Fibroblast of peridontal ligament (primary cell): ENCODE results near the gene SLC47A1.
"Not testable (repeated sequence)": the region's sequence is repeated elsewhere in the genome, so short reads cannot be mapped to it uniquely, and the experiment has no call there.

Source experiments
- DNase-seq: peaks from one replicate; pipeline ENCODE4 v3.0.0-alpha.2; 2010; ENCODE audit errors: extremely low read depth

The SLC47A1 gene

DNA sequence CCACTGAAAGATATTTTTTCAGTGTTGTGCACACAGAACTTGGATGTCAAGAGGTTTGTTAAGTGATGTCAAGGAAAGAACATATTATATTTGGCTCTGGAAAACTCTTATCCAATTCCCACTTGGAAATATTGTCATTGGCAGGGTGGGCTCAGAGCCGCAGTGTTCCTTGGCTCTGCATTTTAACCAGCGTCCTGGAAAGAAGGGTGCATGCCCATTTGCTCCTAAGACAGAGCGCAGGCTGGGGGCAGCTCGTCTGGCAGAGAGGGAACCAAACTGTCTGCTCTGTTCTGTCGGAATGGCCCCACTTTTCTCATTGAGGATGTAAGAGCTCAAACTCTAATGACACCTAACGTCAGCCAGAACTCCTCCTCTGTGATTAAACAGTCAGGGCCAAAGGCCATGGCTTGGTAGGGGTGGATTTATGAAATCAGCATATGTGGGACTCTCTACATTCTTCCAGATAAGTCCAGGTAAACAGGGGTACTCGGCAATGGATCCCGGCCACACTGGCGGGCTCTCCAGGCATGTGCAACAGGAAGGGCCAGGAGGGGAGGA, 18.0 kb downstream of the SLC47A1 start:
- DNase-seq, result no peak

DNA sequence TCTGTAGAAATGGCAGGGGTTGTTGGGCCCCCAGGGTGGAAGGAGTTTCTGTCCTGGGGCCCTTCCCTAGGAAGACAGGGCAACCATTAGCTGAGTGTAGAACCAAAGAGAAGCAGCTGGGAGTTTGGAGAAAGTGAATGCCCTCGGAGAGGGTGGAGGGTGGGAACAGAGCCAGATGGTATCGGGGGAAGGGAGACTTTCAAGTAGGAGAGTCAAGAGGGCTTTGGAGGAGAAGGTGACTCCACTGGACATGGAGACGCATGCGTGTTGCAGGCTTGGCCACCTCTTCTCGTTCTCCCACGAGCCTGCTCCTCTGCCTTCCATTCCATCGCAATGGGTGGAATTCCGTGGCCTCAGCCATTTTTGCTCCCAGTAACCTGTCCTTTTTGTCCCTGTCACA, 19.4 kb downstream of the SLC47A1 start:
- no peak for DNase-seq

DNA sequence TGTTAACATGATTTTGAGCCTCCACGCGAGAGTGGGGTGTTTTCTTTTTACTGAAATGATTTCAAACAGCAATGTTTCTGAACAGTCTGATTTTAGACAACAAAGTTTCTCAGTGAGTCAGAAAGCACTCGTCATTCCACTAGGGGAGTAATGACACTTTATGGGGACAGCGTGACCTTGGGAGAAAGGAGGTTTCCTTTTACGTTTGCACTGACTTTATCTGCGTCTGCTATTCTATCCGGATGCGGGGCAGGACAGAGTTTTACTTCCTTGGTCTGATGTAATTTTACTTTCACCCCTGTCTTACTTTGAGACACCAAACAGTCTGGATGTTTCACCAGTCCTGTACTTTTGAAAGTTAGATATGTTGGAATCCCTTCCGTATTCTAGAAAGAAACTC, 20.7 kb downstream of the SLC47A1 start:
- DNase-seq, result no peak

DNA sequence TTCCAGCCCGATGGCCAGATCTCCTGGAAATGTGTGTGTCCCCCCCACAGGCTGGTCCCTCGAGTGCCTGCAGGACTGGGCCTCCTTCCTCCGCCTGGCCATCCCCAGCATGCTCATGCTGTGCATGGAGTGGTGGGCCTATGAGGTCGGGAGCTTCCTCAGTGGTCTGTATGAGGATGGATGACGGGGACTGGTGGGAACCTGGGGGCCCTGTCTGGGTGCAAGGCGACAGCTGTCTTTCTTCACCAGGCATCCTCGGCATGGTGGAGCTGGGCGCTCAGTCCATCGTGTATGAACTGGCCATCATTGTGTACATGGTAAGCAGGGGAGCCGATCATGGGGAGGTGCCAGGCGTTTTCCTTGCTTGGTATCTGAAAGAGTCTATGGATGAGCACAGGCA, 22.1 kb downstream of the SLC47A1 start:
- no peak for DNase-seq

DNA sequence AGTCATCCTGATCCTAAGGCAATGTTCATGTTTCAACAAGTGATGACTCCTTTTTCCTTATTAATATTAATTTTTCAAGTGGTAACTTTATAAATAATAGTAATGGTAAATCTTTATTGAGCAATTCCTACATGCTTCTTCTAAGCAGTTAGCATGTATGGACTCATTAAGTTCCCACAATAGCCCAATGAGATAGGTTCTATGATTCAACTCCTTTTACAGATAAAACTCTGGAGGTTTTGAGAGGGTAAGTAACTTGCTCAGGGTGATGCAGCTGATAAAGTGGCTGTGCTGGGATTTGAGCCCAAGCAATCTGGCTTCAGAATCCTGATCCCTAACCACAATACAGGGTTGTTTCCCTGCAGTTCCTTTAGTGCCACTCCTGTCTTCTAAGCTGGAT, 25.3 kb downstream of the SLC47A1 start:
- no peak for DNase-seq

DNA sequence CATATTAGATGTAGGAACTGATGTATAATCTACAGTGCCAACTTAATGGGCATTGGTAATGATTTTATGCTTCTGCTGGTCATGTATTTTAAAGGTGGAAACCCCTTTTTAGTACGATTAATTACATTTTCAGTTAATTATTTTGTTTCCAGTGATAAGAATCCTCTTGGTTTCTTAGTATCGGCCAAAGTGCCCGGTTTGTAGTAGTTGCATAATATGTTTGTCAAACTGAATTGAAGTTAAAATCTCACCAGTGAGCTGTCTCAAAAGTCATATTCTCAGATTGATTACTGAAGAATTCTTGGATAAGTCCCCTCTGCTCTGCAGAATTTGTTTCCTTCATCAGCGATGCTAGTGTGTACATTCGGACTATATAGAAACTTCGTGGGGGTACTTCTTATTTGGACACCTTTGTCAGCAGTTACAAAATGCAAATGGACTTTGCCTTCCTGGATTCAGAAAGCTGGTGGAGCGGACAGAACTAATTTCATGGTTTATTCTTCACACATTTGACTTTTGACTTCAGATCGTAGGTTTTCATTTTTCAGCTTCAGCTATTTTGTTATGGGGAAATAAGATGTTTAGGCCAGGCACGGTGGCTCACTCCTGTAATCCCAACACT, 28.2 kb downstream of the SLC47A1 start:
- no peak for DNase-seq

DNA sequence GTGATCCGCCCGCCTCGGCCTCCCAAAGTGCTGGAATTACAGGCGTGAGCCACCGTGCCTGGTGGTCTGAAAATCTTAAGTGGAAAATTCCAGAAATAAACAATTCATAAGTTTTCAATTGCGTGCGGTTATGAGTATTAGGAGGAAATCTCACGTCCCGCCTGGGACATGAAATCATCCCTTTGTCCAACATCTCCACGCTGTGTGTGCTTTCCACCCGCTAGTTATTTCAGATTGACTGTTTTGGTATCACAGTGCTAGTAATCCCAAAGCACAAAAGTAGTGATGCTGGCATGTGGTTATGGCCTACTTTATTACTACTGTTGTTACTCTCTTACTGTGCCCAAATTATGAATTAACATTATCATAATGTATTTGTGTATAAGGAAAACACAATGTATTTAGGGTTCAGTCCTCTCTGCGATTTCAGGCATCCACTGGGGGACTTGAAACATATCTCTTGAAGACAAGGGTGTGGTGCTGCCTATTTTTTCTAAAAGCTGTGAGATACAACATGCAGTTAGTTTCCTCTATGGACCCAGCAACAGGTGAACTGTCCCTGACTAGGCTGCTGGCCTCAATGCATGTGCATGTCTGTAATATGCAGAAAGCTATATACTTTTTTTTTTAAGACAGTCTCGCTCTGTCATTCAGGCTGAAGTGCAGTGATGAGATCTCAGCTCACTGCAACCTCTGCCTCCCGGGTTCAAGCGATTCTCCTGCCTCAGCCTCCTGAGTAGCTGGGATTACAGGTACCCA, 32.3 kb downstream of the SLC47A1 start:
- no peak for DNase-seq

DNA sequence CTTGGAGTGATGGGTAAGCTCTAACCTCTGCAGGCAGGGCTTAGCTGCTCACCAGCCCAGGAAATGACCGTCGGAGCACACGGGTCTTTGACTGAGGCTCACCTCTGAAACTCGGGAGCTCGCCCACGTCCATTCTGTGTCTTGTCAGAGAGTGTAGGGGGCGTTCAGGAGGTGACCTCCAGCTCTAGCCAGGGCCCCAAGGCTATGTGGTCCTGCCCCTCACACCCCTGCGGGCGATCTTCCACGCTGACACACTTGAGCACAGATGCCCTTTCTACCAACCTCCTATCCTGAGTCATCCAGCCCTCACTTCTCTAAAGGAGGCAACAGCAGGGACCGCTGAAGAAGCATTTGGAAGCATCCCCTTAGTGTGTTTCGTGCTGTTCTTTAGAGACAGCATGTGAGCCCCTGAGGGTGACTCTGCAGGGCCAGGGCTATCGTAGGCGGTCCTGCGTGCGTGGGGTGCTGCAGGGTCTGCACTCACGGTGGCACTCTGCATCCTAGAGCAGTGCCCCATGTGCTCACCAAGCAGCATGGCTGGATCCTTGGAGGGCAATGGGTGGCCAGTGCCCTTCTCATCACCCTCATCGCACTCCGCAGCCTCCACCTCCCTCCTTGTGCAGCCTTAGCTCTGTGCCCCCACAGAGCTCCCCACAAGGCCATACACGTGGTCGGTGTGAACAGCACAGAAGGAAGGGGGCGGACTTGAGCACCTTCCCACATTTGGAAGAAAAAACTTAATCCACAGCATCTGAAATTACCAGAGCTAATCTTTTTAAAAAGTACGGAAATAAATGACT, 33.8 kb downstream of the SLC47A1 start:
- DNase-seq, result no peak

DNA sequence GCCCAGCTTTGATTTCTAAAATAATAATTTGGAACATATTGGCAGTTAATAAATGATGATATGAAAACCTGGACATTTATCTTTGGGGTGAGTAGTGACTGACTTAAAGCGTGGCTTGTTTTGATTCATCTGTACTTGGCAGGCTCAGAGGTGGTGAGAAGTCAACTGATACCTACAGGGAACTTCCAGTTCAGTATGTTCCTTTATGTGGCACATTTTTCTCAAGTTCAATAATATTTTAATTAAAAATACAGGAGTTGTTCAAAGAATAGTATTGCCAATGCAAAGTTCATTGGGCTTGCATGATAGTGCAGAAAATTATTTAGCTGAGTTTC, 34.3 kb downstream of the SLC47A1 start:
- DNase-seq, result no peak

DNA sequence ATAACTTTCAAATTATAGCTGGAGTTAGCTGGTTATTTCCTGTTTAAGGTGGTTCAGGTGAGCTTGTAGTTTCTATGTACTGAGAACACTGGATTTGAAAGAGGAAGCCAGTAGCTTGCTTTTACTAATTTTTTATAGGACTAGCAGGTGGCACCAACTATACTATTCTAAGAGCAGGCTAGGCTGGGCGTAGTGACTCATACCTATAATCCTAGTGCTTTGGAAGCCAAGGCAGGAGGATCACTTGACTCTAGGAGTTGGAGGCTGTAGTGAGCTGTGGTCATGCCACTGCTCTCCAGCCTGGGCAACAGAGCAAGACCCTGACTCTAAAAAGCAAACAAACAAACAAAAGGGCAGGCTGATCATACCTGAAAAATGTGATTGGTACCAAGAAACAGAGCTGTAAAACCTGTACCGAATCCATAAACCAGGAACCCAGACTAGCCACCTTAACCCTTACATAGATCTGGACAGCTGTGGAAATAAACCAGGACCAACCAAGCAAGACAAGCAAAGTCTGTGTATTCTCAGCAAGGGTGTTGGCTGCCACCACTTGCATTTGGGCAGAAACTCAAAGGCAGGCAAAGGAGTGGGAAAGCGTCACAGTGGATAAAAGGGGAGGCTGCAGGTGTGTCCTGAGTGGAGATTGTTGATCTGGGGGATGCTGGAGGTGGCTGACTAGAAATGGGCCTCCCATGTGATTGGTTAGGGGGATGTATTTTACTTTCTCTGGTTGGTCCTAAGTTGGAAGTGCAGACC, 36.3 kb downstream of the SLC47A1 start:
- DNase-seq, result no peak

DNA sequence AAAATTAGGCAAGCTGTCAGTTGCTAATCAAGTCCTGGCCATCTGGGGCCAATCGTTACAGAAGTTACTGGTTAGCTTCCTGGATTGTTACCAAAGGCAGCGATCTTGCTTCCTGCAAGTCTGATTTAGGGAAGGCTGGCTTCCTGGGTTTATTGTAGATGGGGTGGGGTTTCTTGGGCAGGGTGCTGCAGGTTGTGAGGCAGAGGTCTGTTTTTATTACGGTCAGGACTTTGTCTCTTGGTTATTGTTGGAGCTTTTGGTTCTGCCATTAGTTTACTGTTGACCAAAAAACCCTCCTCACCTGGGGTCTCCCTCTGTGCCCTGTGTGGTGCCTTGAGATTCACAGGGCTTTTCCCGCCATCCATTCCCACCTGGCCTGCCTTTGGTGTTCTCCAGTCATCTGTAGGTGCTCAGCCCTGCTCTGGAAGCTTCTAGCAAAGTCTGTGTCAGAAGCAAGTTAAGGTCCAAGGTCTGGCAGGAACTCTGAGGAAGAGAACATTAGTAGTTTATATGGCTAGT, 36.9 kb downstream of the SLC47A1 start:
- DNase-seq, result no peak

DNA sequence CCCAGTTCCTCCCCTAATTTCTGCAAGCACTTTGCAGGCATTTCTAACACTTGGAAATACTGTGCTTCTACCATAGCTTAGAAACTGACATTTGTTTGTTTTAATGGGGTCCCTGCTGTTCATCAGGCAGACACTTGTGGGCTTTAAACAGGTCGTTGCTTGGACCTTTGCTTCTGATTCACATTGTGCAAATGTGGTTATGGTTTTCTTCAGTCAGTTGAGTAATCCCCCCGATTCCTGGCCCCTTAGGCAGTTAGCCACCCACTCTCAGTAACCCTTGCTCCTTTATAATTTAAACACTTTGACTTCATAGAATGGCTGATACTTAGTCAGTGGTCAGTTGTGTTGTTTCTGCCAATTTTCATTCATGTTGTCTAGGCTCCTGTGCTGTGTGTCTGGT, 39.4 kb downstream of the SLC47A1 start:
- DNase-seq, result no peak

DNA sequence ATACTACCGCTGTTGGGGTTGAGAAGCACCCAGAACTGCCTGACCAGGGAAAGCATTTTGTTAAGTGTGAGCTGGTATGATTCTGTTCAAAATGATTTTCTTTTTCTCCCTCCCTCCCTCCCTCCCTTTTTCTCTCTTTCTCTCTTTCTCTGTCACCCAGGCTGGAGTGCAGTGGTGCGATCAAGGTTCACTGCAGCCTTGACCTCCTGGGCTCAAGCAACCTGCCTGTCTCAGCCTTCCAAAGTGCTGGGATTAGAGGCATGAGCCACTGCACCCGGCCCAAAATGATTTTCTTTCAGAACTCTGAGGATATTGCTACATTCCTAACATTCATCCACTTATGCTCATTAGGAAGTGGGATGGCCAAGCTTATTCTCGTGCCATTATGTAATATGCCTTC, 41.3 kb downstream of the SLC47A1 start:
- DNase-seq, result no peak

DNA sequence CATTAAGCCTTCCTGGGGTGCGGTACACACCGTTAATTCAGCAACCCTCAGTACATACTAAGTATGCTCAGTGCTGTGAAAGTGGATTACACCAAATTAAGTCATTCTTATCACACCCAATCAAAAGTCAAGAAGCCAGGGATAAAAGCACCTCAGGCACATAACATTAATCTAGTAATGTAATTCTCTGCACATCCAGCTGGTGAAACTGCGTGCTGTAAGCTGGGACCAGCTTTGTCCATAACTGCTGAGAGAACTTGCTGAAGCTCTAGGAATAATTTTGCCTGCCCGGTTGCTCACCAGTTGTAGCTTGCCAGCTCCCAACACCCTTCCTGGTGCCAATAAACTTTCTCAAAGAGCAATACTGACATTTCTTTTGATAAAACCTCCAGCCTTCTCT, 44.9 kb downstream of the SLC47A1 start:
- DNase-seq, result peak; percentile 7

DNA sequence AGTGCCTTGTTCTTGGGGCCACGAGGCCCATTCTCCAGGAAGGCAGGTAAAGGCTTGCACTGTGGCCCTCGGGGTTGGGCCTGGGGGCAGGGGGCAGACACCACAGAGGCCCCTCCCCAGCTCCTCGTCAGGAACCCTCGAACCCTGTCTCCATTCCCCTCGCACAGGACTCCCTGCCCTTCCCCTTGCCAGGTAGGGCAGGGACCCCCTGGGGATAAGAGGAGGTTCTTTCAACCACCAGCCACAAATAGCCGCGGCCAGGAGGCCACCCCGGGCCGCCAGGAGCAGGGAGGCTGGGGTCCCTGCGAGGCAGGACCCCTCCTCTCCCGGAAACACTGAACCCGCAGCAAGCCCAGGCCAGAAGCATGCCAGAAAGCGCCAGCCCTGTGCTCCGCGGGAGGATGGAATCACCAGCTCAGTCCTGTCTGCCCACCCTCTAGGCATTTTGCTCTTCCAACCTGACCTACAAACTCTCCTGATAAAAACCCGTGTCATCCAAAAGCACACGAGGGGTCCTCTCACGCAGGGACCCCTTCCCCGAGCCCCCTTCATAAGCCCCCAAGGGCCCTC, 45.6 kb downstream of the SLC47A1 start:
- DNase-seq, result no peak

DNA sequence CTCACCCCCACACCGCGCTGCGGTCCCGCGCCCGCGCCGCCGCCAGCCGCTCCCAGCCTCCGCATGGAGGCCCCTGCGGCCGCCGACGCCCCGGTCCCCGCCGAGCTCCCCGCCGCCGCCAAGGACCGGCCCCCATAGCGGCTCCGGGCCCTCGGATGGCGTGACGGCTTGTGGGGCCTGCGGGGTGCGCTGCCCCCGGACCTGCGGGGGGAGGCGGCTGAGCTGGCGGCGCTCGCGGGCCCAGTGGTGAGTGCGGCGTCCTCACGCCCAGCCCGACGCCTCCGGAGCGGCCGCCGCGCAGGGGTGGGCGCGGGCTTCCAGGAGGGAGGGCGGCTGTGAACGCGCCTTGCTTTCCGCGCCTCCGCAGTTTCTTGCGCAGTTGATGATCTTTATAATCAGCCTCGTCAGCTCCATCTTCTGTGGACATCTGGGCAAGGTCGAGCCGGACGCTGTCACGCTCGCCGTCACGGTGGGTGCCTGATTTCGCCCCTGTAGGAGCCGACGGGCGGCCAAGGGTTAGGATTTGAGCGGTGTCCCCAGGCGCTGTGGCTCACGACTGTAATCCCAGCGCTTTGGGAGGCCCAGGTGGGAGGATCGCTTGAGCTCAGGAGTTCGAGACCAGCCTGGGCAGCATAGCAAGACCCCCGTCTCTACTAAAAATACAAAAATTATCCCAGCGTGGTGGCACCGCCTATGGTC, 46.4 kb downstream of the SLC47A1 start:
- no peak for DNase-seq

DNA sequence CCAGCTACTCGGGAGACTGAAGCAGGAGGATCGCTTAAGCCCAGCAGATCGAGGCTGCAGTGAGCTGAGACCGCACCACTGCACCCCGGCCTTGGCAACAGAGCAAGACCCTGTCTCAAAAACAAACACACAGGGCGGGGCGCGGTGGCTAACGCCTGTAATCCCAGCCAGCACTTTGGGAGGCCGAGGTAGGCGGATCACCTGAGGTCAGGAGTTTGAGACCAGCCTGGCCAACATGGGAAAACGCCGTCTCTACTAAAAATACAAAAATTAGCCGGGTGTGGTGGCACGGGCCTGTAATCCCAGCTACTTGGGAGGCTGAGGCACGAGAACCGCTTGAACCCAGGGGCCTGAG, 46.9 kb downstream of the SLC47A1 start:
- DNase-seq, result not testable (repeated sequence)

DNA sequence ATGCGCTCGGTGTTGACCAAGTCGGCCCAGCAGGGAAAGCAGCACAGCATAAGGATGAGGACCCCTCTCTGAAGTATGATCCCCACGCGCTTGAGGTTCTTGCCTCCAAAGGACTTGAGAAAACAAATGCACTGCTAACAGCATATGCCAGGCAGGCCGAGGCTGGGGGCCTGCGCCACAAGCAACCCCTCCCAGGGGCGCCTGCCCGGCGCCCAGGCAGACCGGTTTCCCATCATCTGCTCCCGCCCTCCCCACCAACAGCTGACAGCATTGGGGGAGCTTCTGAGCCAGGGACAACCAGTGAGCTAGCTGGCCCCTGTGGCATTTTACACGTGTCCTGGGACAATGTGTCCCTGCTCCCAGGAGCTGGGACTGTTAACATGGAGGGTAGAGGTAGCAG, 48.5 kb downstream of the SLC47A1 start:
- not testable (repeated sequence) for DNase-seq

DNA sequence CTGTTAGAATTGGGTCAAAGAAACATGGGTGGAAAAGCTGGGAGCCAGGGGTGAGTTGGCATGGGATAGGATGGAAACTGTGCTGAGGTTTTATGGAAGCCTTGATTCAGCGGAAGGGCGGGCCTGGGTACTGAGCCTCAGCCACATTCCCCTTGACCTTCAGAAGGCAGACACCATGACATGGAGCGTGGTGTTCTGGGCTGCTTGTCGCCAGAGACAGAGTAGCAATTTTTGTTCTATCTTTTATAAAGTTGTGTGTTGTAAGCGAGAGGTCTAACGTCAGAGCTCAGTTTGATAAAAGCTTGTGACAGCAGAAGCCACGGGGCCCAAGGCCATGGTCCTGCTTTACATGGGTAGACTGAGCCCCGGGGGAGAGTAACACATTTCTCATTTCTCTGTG, 50.2 kb downstream of the SLC47A1 start:
- DNase-seq, result no peak

DNA sequence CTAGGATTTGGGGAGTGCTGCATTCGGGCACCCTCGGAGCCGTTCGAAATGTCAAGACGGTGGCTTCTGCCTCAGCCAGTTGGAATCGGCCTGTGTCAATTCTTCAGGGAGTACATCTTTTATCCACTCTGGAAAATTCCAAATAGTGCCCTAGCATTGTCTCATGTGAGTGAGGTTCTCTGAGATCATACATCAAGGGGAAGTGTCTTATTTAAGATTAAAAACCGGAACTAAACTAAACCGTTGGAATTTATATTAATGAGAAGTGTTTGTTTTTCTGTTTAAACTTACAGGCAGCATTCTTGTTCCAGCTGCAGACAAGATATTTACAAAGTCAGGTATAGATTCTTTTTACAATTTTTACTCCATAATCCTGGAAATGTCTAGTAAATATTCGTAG, 56.8 kb downstream of the SLC47A1 start:
- no peak for DNase-seq
